Liver (tissue), 9 donors: ENCODE results near the gene FAM110D. TPM values are rescaled to one million over a fixed set of nuclear protein-coding genes. Genes with fewer than 3 reads are reported as not detected.

Experiments
- DNase-seq: peaks from one replicate; pipeline ENCODE4 v3.0.0-alpha.2; 2017; ENCODE audit warnings: low spot score
- H3K27ac ChIP-seq, 2 donors: one replicate each; pipeline ENCODE4 v1.7.0; 2013; ENCODE audit warnings: inconsistent platforms in 2 of 2, low read length in 2 of 2, control low read depth in 1 of 2, low read depth in 1 of 2, mild to moderate bottlenecking in 1 of 2
- H3K27me3 ChIP-seq, 4 donors: one replicate each; pipeline versions ENCODE4 v1.6.1 to v1.7.0; 2013; ENCODE audit warnings: low read length in 3 of 4, inconsistent platforms in 1 of 4, mild to moderate bottlenecking in 1 of 4, moderate library complexity in 1 of 4; ENCODE audit not compliant: control insufficient read depth in 4 of 4, insufficient read depth in 4 of 4
- H3K36me3 ChIP-seq, 4 donors: one replicate each; pipeline versions ENCODE4 v1.6.1 to v1.7.0; 2013; ENCODE audit warnings: low read length in 3 of 4, mild to moderate bottlenecking in 3 of 4, low read depth in 1 of 4, moderate library complexity in 1 of 4; ENCODE audit not compliant: control insufficient read depth in 4 of 4, insufficient read depth in 3 of 4
- H3K4me1 ChIP-seq, 4 donors: one replicate each; pipeline versions ENCODE4 v1.6.1 to v1.7.0; 2013; ENCODE audit warnings: low read length in 3 of 4, mild to moderate bottlenecking in 3 of 4, moderate library complexity in 1 of 4; ENCODE audit not compliant: control insufficient read depth in 4 of 4, insufficient read depth in 4 of 4
- H3K4me3 ChIP-seq, 3 donors: one replicate each; pipeline versions ENCODE4 v1.6.1 to v1.7.0; 2013; ENCODE audit warnings: low read length in 3 of 3, control low read depth in 1 of 3, low read depth in 1 of 3, mild to moderate bottlenecking in 1 of 3
- H3K9ac ChIP-seq, 2 donors: one replicate each; pipeline ENCODE4 v1.7.0; 2013; ENCODE audit warnings: low read length in 2 of 2, mild to moderate bottlenecking in 2 of 2, moderate library complexity in 2 of 2, control low read depth in 1 of 2, low read depth in 1 of 2
- H3K9me3 ChIP-seq, 4 donors: one replicate each; pipeline versions ENCODE4 v1.6.1 to v1.7.0; 2013; ENCODE audit warnings: low read length in 3 of 4; ENCODE audit not compliant: control insufficient read depth in 4 of 4
- EGR1 ChIP-seq, 2 donors: IDR thresholded peaks; 2 replicates each; pipeline ENCODE4 v1.6.1; 2016 to 2018; ENCODE audit warnings: antibody characterized with exemption in 2 of 2, low read depth in 2 of 2
- FOXA1 ChIP-seq: IDR thresholded peaks from 2 replicates; pipeline ENCODE4 v1.6.1; 2016; ENCODE audit warnings: antibody characterized with exemption
- FOXA2 ChIP-seq: IDR thresholded peaks from 2 replicates; pipeline ENCODE4 v1.6.1; 2016; ENCODE audit warnings: antibody characterized with exemption
- GABPA ChIP-seq, 2 donors: IDR thresholded peaks in 1 of 2; conservative IDR thresholded peaks in 1 of 2; 2 replicates each; pipeline ENCODE4 v1.6.1; 2016; ENCODE audit warnings: antibody characterized with exemption in 2 of 2, mild to moderate bottlenecking in 1 of 2, moderate library complexity in 1 of 2
- HNF4A ChIP-seq, 2 donors: conservative IDR thresholded peaks; 2 replicates each; pipeline ENCODE4 v1.6.1; 2016; ENCODE audit warnings: antibody characterized with exemption in 2 of 2, mild to moderate bottlenecking in 2 of 2
- HNF4G ChIP-seq: IDR thresholded peaks from 2 replicates; pipeline ENCODE4 v1.6.1; 2016; ENCODE audit warnings: antibody characterized with exemption
- JUND ChIP-seq, 2 donors: IDR thresholded peaks; 2 replicates each; pipeline ENCODE4 v1.6.1; 2016; ENCODE audit warnings: antibody characterized with exemption in 2 of 2
- NR2F2 ChIP-seq: IDR thresholded peaks from 2 replicates; pipeline ENCODE4 v1.6.1; 2016; ENCODE audit warnings: antibody characterized with exemption
- RAD21 ChIP-seq, 2 donors: IDR thresholded peaks; 2 replicates each; pipeline ENCODE4 v1.6.1; 2016; ENCODE audit warnings: antibody characterized with exemption in 2 of 2, mild to moderate bottlenecking in 2 of 2
- RXRA ChIP-seq, 2 donors: IDR thresholded peaks; 2 replicates each; pipeline ENCODE4 v1.6.1; 2017 to 2018; ENCODE audit warnings: antibody characterized with exemption in 2 of 2, mild to moderate bottlenecking in 1 of 2
- SP1 ChIP-seq: IDR thresholded peaks from 2 replicates; pipeline ENCODE4 v1.6.1; 2018; ENCODE audit warnings: antibody characterized with exemption, mild to moderate bottlenecking
- TAF1 ChIP-seq: conservative IDR thresholded peaks from 2 replicates; pipeline ENCODE4 v1.6.1; 2016; ENCODE audit warnings: antibody characterized with exemption, mild to moderate bottlenecking
- YY1 ChIP-seq: IDR thresholded peaks from 2 replicates; pipeline ENCODE4 v1.6.1; 2016; ENCODE audit warnings: antibody characterized with exemption, mild to moderate bottlenecking
- WGBS: extraction: QIAGEN DNeasy Blood & Tissue Kit; methylation state at CpG from one replicate; pipeline ENCODE4 v1.1.7; 2013; 5-methylcytosine and 5-hydroxymethylcytosine counted together
- polyA plus RNA-seq, 2 donors: library from polyadenylated mRNA; stranded (reverse) in 1 of 2; unstranded in 1 of 2; fragments of 200-250 nt in 1 of 2; fragments of >200 nt in 1 of 2; fragmentation: Nextera tagmentation in 1 of 2; extraction: Ambion mirVana in 1 of 2; gene quantifications; one replicate each; pipeline versions ENCODE4 v1.2.1 to v1.2.3, GENCODE V29; 2013 to 2015
- total RNA-seq, 2 donors: library from RNA; depleted of rRNA; stranded (reverse); fragments of >200 nt; gene quantifications; one replicate each; pipeline ENCODE4 v1.2.3, GENCODE V29; 2014
- TF ChIP-seq, protein P1 (sequence below): fragments of 150-350 bp; IDR thresholded peaks from 2 replicates; pipeline ENCODE4 v1.5.1; 2017; ENCODE audit warnings: improper control_type of control experiment, low read depth, low read length; ENCODE audit not compliant: missing input control
- TF ChIP-seq, protein P2 (sequence below): IDR thresholded peaks from 2 replicates; pipeline ENCODE4 v1.6.1; 2016; ENCODE audit warnings: antibody characterized with exemption
- TF ChIP-seq, protein P3 (sequence below): IDR thresholded peaks from 2 replicates; pipeline ENCODE4 v1.6.1; 2016; ENCODE audit warnings: antibody characterized with exemption
- TF ChIP-seq, protein P4 (sequence below): IDR thresholded peaks from 2 replicates; pipeline ENCODE4 v1.6.1; 2016; ENCODE audit warnings: antibody characterized with exemption
- donor health status: healthy.
- donor health status: healthy.
- donor health status: healthy.
- donor health status: healthy.
- donor health status: healthy.

Gene FAM110D
- total and polyA plus RNA-seq, 4 donors: 0.10 to 0.50 (median 0.27) TPM

DNA sequence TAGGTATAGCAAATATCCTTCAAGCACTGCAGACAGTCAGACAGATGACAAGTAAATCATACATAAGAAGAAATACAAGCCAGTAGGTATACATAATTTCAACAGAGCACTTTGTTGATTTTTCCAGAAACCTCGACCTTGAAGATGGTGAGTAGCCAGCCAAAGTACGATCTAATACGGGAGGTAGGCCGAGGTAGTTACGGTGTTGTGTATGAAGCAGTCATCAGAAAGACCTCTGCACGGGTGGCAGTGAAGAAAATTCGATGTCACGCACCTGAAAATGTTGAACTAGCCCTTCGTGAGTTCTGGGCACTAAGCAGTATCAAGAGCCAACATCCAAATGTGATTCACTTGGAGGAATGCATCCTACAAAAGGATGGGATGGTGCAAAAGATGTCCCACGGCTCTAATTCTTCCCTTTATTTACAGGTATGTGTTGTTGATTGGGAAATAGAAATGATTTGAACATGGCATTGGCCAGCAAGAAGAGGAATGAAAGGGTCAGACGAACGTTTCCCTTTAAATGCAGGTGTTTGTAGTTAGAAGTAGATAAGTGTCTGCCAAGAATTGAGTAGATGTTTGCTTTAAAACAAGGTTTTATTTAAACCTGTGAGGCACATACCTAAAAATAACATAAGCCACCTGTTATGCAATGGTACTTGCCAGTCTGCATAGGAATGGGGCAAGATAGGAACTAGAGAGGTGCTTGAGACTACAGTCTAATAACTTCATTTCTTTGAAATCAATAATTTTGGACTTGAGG, 44.5 kb upstream of the FAM110D start (continued):
- TF ChIP-seq, protein P1, sequence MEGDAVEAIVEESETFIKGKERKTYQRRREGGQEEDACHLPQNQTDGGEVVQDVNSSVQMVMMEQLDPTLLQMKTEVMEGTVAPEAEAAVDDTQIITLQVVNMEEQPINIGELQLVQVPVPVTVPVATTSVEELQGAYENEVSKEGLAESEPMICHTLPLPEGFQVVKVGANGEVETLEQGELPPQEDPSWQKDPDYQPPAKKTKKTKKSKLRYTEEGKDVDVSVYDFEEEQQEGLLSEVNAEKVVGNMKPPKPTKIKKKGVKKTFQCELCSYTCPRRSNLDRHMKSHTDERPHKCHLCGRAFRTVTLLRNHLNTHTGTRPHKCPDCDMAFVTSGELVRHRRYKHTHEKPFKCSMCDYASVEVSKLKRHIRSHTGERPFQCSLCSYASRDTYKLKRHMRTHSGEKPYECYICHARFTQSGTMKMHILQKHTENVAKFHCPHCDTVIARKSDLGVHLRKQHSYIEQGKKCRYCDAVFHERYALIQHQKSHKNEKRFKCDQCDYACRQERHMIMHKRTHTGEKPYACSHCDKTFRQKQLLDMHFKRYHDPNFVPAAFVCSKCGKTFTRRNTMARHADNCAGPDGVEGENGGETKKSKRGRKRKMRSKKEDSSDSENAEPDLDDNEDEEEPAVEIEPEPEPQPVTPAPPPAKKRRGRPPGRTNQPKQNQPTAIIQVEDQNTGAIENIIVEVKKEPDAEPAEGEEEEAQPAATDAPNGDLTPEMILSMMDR: no peak
- TF ChIP-seq HNF4A (conservative IDR thresholded peaks at IDR 0.05) (peak; percentile 75 to 79), NR2F2 (no peak), YY1 (peak; percentile 89), RXRA (IDR thresholded peaks at IDR 0.05) (peak; percentile 81 to 83), EGR1 (IDR thresholded peaks at IDR 0.05; ENCODE audit: low read depth in 2 of 2) (peak in 1 of 2 donors; percentile 68), JUND (IDR thresholded peaks at IDR 0.05) (peak; percentile 89 to 92), GABPA (IDR thresholded peaks at IDR 0.05 in 1 of 2, conservative IDR thresholded peaks at IDR 0.05 in 1 of 2) (peak in 1 of 2 donors; percentile 70), TAF1 (peak; percentile 38), SP1 (peak; percentile 86), HNF4G (peak; percentile 34)
- TF ChIP-seq, protein P2, sequence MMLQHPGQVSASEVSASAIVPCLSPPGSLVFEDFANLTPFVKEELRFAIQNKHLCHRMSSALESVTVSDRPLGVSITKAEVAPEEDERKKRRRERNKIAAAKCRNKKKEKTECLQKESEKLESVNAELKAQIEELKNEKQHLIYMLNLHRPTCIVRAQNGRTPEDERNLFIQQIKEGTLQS: peak; percentile 77

DNA sequence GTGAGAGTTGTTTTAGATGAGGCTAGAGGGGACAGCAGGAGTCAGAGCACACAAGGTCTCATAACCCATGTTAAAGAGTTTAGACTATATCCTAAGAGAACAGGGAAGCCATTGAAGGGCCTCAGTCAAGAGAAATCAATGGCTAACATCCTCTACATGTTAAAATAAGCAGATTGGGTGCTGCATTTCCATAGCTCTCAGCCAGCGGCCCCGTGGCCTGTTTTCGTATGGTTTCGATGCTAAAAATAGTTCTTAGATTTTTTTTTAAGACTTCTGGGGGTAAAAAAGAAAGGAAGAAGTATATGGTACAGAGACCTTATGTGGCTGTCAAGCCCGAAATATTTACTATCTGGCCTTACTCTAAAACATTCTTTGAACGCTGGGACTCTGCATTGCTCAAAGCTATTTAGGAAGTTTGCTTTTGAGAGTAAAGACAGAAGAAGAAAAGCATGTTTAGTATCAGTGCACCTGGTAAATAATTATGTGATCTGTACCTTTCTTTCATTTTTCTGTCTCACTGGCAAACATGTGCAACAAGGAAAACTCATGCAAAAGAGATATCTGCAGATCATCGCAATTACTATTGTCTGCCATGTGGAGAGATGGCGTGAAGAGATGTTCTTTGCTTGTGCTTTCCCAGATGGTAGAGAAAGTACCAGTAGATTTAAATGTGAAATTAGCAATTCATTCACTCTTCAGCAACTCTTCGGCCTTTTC, 38.8 kb upstream of the FAM110D start:
- Histone ChIP-seq H3K9ac (no peak overlapping the region), H3K36me3 (peaks cover 0 to 7% (median 5%) of the 10 kb centered on the region in 4 donors), H3K4me1 (peaks cover 9 to 21% (median 13%) of the 10 kb centered on the region in 4 donors), H3K27ac (no peak overlapping the region), H3K27me3 (no peaks in the 10 kb centered on the region), H3K9me3 (no peaks in the 10 kb centered on the region), H3K4me3 (no peak overlapping the region)
- no peak for TF ChIP-seq RAD21 (IDR thresholded peaks at IDR 0.05)
- no peak for TF ChIP-seq EGR1 (IDR thresholded peaks at IDR 0.05; ENCODE audit: low read depth in 2 of 2)
- TF ChIP-seq, protein P2: no peak
- TF ChIP-seq HNF4A (conservative IDR thresholded peaks at IDR 0.05): no peak
- TF ChIP-seq YY1: no peak
- TF ChIP-seq SP1: no peak
- no peak for TF ChIP-seq TAF1
- no peak for TF ChIP-seq RXRA (IDR thresholded peaks at IDR 0.05)
- TF ChIP-seq, protein P1: no peak
- TF ChIP-seq, protein P3, sequence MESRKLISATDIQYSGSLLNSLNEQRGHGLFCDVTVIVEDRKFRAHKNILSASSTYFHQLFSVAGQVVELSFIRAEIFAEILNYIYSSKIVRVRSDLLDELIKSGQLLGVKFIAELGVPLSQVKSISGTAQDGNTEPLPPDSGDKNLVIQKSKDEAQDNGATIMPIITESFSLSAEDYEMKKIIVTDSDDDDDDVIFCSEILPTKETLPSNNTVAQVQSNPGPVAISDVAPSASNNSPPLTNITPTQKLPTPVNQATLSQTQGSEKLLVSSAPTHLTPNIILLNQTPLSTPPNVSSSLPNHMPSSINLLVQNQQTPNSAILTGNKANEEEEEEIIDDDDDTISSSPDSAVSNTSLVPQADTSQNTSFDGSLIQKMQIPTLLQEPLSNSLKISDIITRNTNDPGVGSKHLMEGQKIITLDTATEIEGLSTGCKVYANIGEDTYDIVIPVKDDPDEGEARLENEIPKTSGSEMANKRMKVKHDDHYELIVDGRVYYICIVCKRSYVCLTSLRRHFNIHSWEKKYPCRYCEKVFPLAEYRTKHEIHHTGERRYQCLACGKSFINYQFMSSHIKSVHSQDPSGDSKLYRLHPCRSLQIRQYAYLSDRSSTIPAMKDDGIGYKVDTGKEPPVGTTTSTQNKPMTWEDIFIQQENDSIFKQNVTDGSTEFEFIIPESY: no peak
- TF ChIP-seq, protein P4, sequence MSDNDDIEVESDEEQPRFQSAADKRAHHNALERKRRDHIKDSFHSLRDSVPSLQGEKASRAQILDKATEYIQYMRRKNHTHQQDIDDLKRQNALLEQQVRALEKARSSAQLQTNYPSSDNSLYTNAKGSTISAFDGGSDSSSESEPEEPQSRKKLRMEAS: no peak
- no peak for TF ChIP-seq FOXA2
- TF ChIP-seq NR2F2: no peak
- TF ChIP-seq FOXA1: no peak
- WGBS: 81% methylated on average over 9 of the region's 9 CpGs
- no peak for DNase-seq
